ENCODE data around the gene TOPORS. TPM values are rescaled to one million over a fixed set of nuclear protein-coding genes. Genes with fewer than 3 reads are reported as not detected.

The TOPORS gene
- total RNA-seq, 1 experiment from 2014 or later, result 26.1 TPM

- TF ChIP-seq, protein P1, sequence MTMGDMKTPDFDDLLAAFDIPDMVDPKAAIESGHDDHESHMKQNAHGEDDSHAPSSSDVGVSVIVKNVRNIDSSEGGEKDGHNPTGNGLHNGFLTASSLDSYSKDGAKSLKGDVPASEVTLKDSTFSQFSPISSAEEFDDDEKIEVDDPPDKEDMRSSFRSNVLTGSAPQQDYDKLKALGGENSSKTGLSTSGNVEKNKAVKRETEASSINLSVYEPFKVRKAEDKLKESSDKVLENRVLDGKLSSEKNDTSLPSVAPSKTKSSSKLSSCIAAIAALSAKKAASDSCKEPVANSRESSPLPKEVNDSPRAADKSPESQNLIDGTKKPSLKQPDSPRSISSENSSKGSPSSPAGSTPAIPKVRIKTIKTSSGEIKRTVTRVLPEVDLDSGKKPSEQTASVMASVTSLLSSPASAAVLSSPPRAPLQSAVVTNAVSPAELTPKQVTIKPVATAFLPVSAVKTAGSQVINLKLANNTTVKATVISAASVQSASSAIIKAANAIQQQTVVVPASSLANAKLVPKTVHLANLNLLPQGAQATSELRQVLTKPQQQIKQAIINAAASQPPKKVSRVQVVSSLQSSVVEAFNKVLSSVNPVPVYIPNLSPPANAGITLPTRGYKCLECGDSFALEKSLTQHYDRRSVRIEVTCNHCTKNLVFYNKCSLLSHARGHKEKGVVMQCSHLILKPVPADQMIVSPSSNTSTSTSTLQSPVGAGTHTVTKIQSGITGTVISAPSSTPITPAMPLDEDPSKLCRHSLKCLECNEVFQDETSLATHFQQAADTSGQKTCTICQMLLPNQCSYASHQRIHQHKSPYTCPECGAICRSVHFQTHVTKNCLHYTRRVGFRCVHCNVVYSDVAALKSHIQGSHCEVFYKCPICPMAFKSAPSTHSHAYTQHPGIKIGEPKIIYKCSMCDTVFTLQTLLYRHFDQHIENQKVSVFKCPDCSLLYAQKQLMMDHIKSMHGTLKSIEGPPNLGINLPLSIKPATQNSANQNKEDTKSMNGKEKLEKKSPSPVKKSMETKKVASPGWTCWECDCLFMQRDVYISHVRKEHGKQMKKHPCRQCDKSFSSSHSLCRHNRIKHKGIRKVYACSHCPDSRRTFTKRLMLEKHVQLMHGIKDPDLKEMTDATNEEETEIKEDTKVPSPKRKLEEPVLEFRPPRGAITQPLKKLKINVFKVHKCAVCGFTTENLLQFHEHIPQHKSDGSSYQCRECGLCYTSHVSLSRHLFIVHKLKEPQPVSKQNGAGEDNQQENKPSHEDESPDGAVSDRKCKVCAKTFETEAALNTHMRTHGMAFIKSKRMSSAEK (CRISPR knock-in tag; IDR thresholded peaks at IDR 0.05; ENCODE audit: borderline replicate concordance), result no peak
- TF ChIP-seq ZNF317 (CRISPR knock-in tag; IDR thresholded peaks at IDR 0.05; ENCODE audit: borderline replicate concordance, low read depth) (no peak), NFE2L1 (CRISPR knock-in tag; IDR thresholded peaks at IDR 0.05) (no peak), TEAD1 (CRISPR knock-in tag; IDR thresholded peaks at IDR 0.05) (no peak), STAT6 (CRISPR knock-in tag; conservative IDR thresholded peaks at IDR 0.05; ENCODE audit: low read depth) (no peak), JAZF1 (CRISPR knock-in tag; IDR thresholded peaks at IDR 0.05) (no peak), ETV6 (CRISPR knock-in tag; IDR thresholded peaks at IDR 0.05) (no peak)
- TF ChIP-seq, protein P2, sequence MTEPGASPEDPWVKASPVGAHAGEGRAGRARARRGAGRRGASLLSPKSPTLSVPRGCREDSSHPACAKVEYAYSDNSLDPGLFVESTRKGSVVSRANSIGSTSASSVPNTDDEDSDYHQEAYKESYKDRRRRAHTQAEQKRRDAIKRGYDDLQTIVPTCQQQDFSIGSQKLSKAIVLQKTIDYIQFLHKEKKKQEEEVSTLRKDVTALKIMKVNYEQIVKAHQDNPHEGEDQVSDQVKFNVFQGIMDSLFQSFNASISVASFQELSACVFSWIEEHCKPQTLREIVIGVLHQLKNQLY (CRISPR knock-in tag; IDR thresholded peaks at IDR 0.05), result no peak
Observed at GRCh38 chr9:32566770-32567169, 14.4 kb upstream of the TOPORS start (continued).

DNA sequence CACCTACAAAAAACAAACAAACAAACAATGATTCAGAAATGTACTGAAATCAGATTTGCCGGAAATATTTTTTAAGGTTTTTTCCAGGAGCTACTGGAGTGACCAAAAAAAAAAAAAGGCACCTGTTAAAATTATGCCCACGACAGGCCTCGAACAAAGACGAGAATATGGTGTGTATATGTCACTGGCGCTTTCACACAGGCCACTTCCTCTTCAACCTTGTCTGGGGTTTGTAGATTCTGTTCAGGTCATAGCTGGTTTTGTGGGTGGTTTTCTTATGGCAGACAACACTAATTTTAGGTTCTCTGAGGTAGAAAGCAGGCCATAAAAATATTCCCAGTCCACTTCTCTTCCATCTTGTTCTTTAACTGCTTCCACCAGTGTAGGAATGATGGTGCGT lies 13.6 kb upstream of the TOPORS start:
- H3K27ac Mint-ChIP-seq, result no peak overlapping the region
- no peaks in the 10 kb centered on the region for H3K27me3 Mint-ChIP-seq (ENCODE audit: low read depth)
- H3K9me3 Mint-ChIP-seq, result no peaks in the 10 kb centered on the region
- no peak for TF ChIP-seq TEAD4 (CRISPR knock-in tag; IDR thresholded peaks at IDR 0.05)
- no peak for TF ChIP-seq ZNF263 (CRISPR knock-in tag; IDR thresholded peaks at IDR 0.05; ENCODE audit: low read depth)
- no peak for TF ChIP-seq ZNF317 (CRISPR knock-in tag; IDR thresholded peaks at IDR 0.05; ENCODE audit: borderline replicate concordance, low read depth)
- no peak for TF ChIP-seq ARID4B (CRISPR knock-in tag; IDR thresholded peaks at IDR 0.05; ENCODE audit: borderline replicate concordance)
- TF ChIP-seq IRF2 (CRISPR knock-in tag; IDR thresholded peaks at IDR 0.05; ENCODE audit: borderline replicate concordance, low read depth), result no peak
- POLR2A ChIA-PET, result interaction anchor here (0.6 kb wide), 1 partner anchor 14 kb away, joined by 4 read pairs; no protein-coding TSS in a partner anchor
- DNase-seq (ENCODE audit: low spot score) (no peak), ATAC-seq (no peak)
- peaks cover 31% of the 10 kb centered on the region for H3K36me3 Mint-ChIP-seq
- H3K4me1 Mint-ChIP-seq, result no peaks in the 10 kb centered on the region
- no peak overlapping the region for H3K4me3 Mint-ChIP-seq
- CTCF ChIA-PET, result interaction anchor here (2.2 kb wide), 1 partner anchor 188 kb away, joined by 11 read pairs; no protein-coding TSS in a partner anchor

All from WTC11 (cell line).